Stimulated activated CD4-positive, alpha-beta T cell treated with anti-CD3 and anti-CD28 coated beads, TNF-alpha, amount 100 ng/mL, for 4 hours (primary cell): ENCODE measurements around the gene TET3.

Experiments used
- DNase-seq, 3 experiments: peaks; one replicate each; pipeline ENCODE4 v3.0.0-alpha.2; 2020; ENCODE audit warnings: low read depth in 3 of 3

TET3 gene

DNA sequence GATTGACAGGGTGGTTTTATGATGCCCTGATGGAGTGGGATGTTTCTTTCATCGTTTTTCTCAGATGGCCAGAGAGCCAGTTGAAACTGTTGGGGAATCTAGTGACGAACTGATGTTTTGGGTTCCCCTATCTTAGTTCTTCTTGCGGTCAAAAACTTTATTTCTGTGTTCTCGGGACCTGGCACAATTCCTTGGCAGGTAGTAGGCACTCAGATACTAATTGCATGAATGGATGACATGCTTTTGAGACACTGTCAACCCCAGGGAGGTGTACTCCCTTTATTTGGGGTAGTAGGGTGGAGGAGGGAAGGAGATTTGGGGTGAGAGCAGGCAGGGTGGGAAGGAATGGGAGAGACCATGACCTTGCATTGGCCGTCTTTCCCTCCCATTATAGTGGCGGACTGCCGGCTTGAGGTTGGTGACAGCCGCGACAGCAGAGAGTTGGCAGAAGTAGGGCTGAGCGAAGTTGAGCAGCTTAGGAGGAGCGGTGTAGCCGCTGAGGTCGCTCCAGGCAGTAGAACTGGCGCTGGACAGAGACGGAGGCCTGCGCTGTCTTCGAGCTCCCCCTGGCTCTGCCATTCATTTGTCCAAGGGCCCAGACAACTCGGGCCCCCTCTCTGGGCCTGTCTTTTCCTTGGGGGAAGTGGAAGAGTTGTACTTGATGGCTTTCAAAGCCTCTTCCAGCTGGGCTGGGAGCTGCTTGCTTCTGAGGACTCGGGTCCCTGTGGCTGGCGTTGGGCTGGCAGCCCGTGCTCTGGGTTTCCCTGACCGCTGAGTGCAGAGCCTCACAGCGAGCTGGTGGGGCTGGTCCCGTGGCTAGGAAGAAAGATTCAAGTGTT, 2.6 kb downstream of the TET3 start:
- DNase-seq: no peak

DNA sequence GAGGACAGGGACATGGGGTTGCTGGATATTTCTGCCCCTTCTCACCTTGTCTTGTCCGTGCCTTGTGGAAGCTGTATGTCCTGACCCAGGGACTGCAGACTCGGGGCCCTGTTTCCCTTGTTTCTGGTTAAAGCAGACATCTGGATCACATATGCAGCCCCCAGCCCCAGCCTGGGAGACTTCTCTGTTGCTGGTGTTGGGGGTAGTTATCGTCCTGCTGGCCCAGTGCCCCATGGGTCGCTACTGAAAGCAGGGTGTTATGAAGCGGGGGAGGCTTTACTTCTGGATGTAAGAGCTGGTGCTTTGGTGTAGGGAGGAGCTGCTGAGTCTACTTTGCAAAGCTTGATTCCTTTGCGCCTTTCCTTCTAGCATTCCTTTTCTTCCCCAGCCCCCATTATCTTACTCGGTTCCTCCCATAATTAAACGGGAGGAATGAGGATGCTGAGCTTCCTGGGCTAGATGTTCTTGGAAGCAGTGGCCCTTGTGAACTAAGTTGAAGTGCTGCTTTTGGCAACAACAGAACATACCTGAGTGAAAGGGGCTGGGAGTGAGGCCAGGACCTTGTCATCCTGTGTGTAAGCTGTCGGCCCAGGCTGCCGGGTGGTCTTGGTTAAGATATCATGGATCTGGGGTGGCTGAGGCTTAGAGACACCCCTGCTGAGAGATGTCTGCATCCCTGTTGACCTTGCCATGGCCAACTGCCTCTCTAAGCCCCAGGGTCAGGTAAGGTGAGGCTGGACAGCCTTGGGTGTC, 3.4 kb downstream of the TET3 start:
- no peak for DNase-seq

DNA sequence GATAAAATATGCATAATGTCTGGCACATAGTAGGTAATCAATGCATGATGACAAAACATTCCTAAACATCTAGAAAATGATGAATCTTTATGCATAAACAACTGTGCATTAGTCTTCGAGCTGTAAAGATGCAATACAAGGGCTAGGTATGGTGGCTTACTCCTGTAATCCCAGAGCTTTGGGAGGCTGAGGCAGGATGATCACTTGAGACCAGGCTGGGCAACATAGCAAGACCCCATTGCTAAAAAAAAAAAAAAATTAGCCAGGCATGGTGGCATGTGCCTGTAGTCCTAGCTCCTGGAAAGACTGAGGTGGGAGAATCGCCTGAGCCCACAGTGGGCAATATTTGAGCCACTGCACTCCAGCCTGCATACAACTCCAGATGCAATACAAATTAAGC, 5.3 kb downstream of the TET3 start:
- DNase-seq: no peak

- no peak for DNase-seq
Measured at GRCh38 chr2:73990531-73990930, 5.8 kb downstream of the TET3 start.

DNA sequence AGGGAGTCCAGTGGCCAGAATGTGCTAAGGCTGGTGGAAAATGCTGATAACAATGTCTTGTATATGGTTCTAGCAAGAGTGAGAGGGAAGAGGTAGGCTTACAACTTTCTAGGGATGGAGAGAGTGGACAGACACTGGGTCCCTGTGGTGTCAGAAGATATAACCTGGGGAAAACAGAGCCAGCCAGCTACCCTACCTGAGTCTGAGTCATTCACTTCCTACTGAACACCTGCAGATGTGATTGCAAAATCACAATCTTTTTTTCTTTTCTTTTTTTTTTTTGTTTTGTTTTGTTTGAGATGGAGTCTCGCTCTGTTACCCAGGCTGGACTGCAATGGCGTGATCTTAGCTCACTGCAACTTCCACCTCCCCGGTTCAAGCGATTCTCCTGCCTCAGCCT, 7.3 kb downstream of the TET3 start:
- no peak for DNase-seq

GRCh38 chr2:73993376-73993775, 8.7 kb downstream of the TET3 start:
- DNase-seq: no peak

DNA sequence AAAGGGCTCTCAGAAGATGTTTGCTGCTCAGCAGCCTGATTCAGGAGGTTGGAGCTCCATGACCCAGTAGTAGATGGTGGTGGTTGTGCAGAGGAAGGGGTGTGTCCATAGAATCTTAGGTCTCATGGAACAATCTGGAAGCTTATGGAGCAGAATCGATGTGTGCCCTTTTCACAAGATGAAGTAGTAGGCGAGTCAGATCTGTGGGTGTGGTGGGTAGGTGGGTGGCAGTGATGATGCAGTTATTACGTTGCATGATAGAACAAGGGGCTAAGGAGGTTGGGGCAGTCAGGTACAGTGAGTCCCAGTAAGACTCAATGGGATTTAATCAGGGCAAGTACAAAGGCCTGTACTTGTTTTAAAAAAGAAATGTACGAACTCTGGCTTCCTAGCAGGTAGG, 9.1 kb downstream of the TET3 start:
- peak in 1 of 3 experiments; percentile 53 for DNase-seq

DNA sequence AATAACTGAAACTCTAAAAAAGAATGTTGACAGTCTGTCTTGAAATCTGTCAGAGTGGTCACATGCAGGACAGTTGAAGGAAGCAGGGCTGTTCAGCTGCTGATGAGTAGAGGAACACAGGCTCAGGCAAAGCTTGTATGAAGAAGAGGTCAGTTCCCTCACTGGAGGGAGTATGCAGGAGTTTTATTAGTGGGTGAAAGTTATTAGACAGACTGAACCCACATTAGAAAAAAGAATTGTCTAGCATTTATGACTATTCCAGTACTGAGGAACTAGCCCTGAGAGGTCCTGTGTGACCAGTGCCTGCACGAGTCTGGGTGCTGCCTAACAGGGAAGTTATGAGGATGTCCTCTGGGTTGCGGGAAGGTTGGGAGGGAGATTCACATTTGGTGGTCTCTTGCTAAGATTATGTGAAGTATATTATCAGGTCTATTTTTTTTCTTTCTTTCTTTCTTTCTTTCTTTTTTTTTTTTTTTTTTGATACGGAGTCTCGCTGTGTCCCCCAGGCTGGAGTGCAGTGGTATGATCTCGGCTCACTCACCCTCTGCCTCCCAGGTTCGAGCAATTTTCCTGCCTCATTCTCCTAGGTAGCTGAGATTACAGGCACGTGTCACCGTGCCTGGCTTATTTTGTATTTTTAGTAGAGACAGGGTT, 9.6 kb downstream of the TET3 start:
- no peak for DNase-seq

GRCh38 chr2:73995810-73996209, 11.1 kb downstream of the TET3 start:
- no peak for DNase-seq

GRCh38 chr2:73997813-73998212, 13.1 kb downstream of the TET3 start:
- DNase-seq: no peak

GRCh38 chr2:73998451-73998850, 13.7 kb downstream of the TET3 start:
- DNase-seq: no peak

DNA sequence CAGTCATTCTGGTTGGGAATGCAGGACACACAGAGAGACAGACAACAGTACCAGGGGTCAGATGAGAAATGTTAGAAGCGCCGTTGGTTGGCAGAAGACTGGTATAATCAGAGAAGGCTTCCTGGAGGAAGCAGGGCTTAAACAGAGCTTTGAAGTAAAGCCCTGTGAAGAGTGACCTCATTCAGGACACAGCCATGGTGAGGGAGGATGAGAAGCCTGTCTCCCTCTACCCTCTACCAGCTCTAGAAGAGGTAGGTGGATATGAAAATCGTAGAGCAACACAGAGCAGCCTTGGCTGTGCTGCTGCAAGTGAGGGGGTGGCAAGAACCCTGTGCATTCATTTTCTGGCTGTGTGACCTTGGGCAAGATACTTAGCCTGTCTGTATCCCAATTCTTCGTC, 14.2 kb downstream of the TET3 start:
- DNase-seq: no peak

GRCh38 chr2:73999881-74000597, 15.3 kb downstream of the TET3 start:
- DNase-seq: no peak

DNA sequence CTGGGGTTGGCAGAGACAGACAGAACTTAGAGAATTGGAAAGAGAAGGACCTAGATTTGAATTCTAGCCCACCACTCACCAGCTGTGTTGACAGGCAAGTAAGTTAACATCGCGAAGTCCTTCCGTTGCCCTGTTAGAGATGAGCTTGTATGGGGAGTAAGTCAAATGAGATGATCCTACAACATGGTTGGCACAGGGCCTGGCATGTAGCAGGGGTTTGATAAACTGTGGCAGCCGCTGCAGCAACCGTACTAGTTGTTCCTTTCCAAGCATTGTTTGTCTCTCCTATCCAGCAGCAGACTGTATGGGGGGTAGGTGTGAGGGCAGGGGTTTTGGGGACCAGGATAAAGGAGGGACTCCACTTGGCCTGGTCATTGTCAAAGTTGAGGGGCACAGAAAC, 16.0 kb downstream of the TET3 start:
- DNase-seq: no peak

DNA sequence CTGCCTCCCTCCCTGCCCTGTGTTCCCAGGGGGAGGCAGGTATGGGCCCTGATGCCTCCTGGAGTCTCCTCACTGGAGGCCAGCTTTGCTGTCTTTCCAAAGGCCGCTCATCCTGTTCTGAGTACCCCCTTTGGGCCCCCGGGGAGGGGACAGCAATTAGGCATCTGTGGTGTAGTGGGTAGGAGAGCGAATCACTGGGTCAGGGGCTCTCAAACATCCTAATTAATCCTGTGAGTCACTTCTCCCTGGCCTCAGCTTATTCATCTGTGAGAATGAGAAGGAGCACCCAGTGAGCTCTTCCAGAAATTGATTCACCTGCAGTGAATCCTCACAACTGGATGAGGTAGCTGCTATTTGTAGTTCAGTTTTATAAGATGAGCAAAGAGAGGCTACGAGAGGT, 16.4 kb downstream of the TET3 start:
- DNase-seq: no peak

DNA sequence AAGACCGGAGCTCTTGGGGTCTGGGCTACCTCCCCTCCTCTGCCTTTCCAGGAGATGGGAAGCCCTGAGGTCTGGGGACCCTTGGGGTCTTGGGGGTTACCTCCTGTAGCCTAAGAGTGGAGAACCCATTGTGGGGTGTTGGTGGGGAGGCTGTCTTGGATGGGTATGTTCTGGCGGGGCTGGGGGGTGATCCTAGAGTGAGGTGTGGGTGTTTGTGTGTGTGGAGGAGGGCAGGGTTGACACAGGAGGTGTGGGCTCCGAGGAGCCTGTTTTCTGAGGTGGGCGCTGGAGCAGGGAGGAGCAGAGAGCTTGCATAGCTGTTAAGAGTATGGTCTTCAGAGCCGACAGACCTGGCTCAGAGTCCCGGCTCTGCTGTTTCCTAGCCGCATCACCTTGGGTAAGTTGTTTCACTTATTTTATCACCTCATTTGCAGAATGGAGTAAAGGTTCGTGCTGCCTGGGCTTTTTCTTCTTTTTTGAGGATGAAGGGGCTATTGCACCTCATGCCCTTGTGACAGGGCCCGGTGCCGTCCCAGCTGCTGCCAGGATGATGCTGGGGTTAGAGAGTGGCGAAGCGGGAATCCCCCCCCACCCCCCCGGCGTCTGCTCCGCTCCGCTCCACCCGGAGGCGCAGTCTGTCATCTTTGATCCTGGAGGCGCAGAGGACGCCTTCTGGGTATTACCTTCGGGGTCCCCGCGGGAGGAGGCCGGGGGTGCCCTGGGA, 17.2 kb downstream of the TET3 start:
- peak in 1 of 3 experiments; percentile 27 for DNase-seq

GRCh38 chr2:74002505-74003421, 18.1 kb downstream of the TET3 start:
- peak; percentile 53 to 61 (median 57) for DNase-seq

DNA sequence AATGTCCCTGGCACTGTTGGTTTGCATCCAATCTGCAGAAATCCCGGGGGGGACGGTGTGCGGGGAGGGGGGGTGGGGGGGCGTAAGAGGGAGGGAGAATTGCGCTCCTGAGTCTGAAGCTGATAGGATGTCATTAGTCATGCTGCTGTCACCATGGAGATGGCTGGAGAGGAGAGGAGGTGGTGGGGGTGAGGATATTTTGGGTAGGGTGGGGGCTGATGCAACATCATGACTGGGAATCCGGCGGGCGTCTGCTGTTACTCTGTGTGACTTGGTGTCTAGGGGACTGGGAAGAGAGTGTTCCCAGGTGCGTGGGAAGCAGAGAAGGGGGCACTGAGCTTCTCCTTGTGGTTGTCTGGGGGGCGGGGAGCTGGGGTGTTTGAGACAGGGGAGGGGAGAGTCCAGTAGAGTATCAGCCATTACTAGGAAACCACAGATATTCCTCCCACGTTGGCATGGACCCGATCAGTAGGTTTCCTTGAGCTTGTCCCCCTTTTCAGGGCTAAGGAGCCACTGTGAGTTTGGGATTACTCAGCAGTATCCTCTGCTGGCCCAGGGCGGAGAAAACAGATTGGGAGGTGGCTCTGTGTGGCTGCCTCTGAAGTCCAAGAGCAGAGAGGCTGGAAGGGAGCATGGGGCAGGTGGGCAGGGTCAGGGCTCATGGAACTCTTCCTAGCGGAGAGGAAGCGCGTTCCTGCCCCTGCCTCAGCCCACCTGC, 18.9 kb downstream of the TET3 start:
- DNase-seq: no peak
